MCF 10A (cell line): ENCODE results near the gene PCDHA3. TPM values are rescaled to one million over a fixed set of nuclear protein-coding genes. Genes with fewer than 3 reads are reported as not detected.
"Not testable (repeated sequence)": the region's sequence is repeated elsewhere in the genome, so short reads cannot be mapped to it uniquely, and the experiment has no call there.

ENCODE experiments used
- BruUV-seq: library from RNA; stranded (reverse); fragments of 400-500 nt; replicated peaks from 2 replicates; lab custom pipeline; 2021; lab: Mats Ljungman, UMichigan
- CTCF ChIA-PET: fragments of 300-600 bp; sonication (Branson Sonifier 250); formaldehyde crosslinking; extraction: SDS; loops from one replicate; lab custom pipeline; 2021; ENCODE audit warnings: antibody characterized with exemption, inconsistent platforms; lab: Yijun Ruan, JAX
- POLR2A ChIA-PET: fragments of 300-600, 350-650 bp; sonication (Branson Sonifier 250); formaldehyde crosslinking; extraction: SDS; loops from one replicate; lab custom pipeline; 2020; ENCODE audit warnings: antibody characterized with exemption, inconsistent platforms; lab: Yijun Ruan, JAX
- DNase-seq: peaks from one replicate; pipeline ENCODE4 v3.0.0-alpha.2; 2018; ENCODE audit not compliant: unreplicated experiment
- H3K27ac Mint-ChIP-seq: one replicate; pipeline ENCODE4 v1.8.0; 2022; ENCODE audit warnings: mild to moderate bottlenecking, low read depth, mixed read lengths; ENCODE audit not compliant: unreplicated experiment
- H3K27me3 Mint-ChIP-seq: one replicate; pipeline ENCODE4 v1.8.0; 2022; ENCODE audit warnings: mixed read lengths; ENCODE audit not compliant: insufficient read depth, unreplicated experiment
- H3K36me3 Mint-ChIP-seq: one replicate; pipeline ENCODE4 v1.8.0; 2022; ENCODE audit warnings: mild to moderate bottlenecking, moderate library complexity, mixed read lengths; ENCODE audit not compliant: insufficient read depth, unreplicated experiment
- H3K4me1 Mint-ChIP-seq: one replicate; pipeline ENCODE4 v1.8.0; 2022; ENCODE audit warnings: mixed read lengths; ENCODE audit not compliant: insufficient read depth, unreplicated experiment
- H3K4me3 Mint-ChIP-seq: one replicate; pipeline ENCODE4 v1.8.0; 2022; ENCODE audit warnings: mild to moderate bottlenecking, moderate library complexity, mixed read lengths; ENCODE audit not compliant: unreplicated experiment
- H3K9me3 Mint-ChIP-seq: one replicate; pipeline ENCODE4 v1.8.0; 2022; ENCODE audit warnings: mixed read lengths; ENCODE audit not compliant: unreplicated experiment
- CTCF ChIP-seq: fragments of 200-600 bp; IDR thresholded peaks from one replicate; pipeline ENCODE4 v1.8.0; 2022; ENCODE audit warnings: antibody characterized with exemption, mild to moderate bottlenecking; ENCODE audit not compliant: unreplicated experiment
- intact Hi-C: fragments of 100-400 bp; cut with micrococcal nuclease; formaldehyde crosslinking; loops from 2 replicates; pipeline ENCODE4 v1.14.1; 2022
- total RNA-seq: library from RNA; stranded (reverse); gene quantifications from 2 replicates; pipeline ENCODE4 v1.2.3, GENCODE V29; 2022

Gene PCDHA3
- total RNA-seq, 1 experiment from 2014 or later = not detected

- DNase-seq = no peak
- H3K4me3 Mint-ChIP-seq = no peak overlapping the region
- peaks cover 66% of the 10 kb centered on the region for H3K9me3 Mint-ChIP-seq
- TF ChIP-seq CTCF = no peak
- no peaks in the 10 kb centered on the region for H3K36me3 Mint-ChIP-seq
- intact Hi-C loops = no loop called here
- CTCF ChIA-PET = interaction anchor here (1.1 kb wide), 1 partner anchor 25 kb away, joined by 4 read pairs; no protein-coding TSS in a partner anchor
- BruUV-seq = no TSS peak
- H3K4me1 Mint-ChIP-seq = no peaks in the 10 kb centered on the region
- no peak overlapping the region for H3K27ac Mint-ChIP-seq
- POLR2A ChIA-PET = no interaction called here
- no peaks in the 10 kb centered on the region for H3K27me3 Mint-ChIP-seq
Measured at GRCh38 chr5:140780512-140780911, 20.3 kb upstream of the PCDHA3 start.

GRCh38 chr5:140785905-140786686, 14.8 kb upstream of the PCDHA3 start, which contains the start of gene PCDHA1:
PCDHA1 (plus strand) TSS chr5:140786140.
- POLR2A ChIA-PET = no interaction called here
- TF ChIP-seq CTCF = no peak
- CTCF ChIA-PET = interaction anchor here (0.6 to 1.8 kb wide), 3 partner anchors 21 to 72 kb away, joined by 3 to 7 read pairs (median 4); partner anchors contain the start of gene PCDHA4
- Mint-ChIP-seq H3K4me3 (peak within 1 kb of the TSS; percentile 42), H3K4me1 (no peaks in the 10 kb centered on the region), H3K27me3 (no peaks in the 10 kb centered on the region), H3K36me3 (peaks cover 5% of the 10 kb centered on the region), H3K27ac (no peak within 1 kb of the TSS), H3K9me3 (peaks cover 36% of the 10 kb centered on the region)
- BruUV-seq = no TSS peak
- peak; percentile 51 for DNase-seq
- intact Hi-C loops = no loop called here

- DNase-seq, H3K27me3 Mint-ChIP-seq, POLR2A ChIA-PET, H3K4me3 Mint-ChIP-seq, H3K36me3 Mint-ChIP-seq, intact Hi-C loops, H3K27ac Mint-ChIP-seq, H3K4me1 Mint-ChIP-seq, BruUV-seq: not testable (repeated sequence)
- H3K9me3 Mint-ChIP-seq = peaks cover 30% of the 10 kb centered on the region
- CTCF ChIA-PET = interaction anchor here (1.8 kb wide), 1 partner anchor 20 kb away, joined by 7 read pairs; the partner anchor contains the start of gene PCDHA4
Measured at GRCh38 chr5:140787422-140787821, 13.4 kb upstream of the PCDHA3 start.

- DNase-seq, H3K36me3 Mint-ChIP-seq, POLR2A ChIA-PET, H3K4me1 Mint-ChIP-seq, H3K27ac Mint-ChIP-seq, H3K4me3 Mint-ChIP-seq, H3K27me3 Mint-ChIP-seq, BruUV-seq, intact Hi-C loops: not testable (repeated sequence)
- H3K9me3 Mint-ChIP-seq = peaks cover 29% of the 10 kb centered on the region
- CTCF ChIA-PET = interaction anchor here (0.5 to 0.6 kb wide), 3 partner anchors 9 to 727 kb away, joined by 3 read pairs; no protein-coding TSS in a partner anchor
Measured at GRCh38 chr5:140787849-140788504, 12.9 kb upstream of the PCDHA3 start.

- intact Hi-C loops = no loop called here
- peaks cover 18% of the 10 kb centered on the region for H3K9me3 Mint-ChIP-seq
- H3K4me3 Mint-ChIP-seq = no peak overlapping the region
- H3K36me3 Mint-ChIP-seq = peaks cover under 1% of the 10 kb centered on the region
- CTCF ChIA-PET = no interaction called here
- TF ChIP-seq CTCF = no peak
- peak; percentile 36 for DNase-seq
- H3K4me1 Mint-ChIP-seq = no peaks in the 10 kb centered on the region
- no peak overlapping the region for H3K27ac Mint-ChIP-seq
- no TSS peak for BruUV-seq
- no peaks in the 10 kb centered on the region for H3K27me3 Mint-ChIP-seq
- POLR2A ChIA-PET = no interaction called here
Measured at GRCh38 chr5:140791089-140791488, 9.8 kb upstream of the PCDHA3 start.
